SU-DHL-6 (cell line): ENCODE data around the gene CYLD.

Experiments
- EZH2phosphoT487 ChIP-seq: fragments of 200-600 bp; sonication (generic), shearing (Covaris generic); conservative IDR thresholded peaks from 2 replicates; pipeline ENCODE4 v1.6.1; 2018; ENCODE audit warnings: mild to moderate bottlenecking, antibody characterized with exemption, low read length, moderate library complexity, mixed read lengths
- TF ChIP-seq, protein P1 (sequence below): fragments of 200-600 bp; sonication (generic); IDR thresholded peaks from one replicate; pipeline ENCODE4 v1.5.1; 2017; ENCODE audit warnings: antibody characterized with exemption, mild to moderate bottlenecking, low read length, moderate library complexity; ENCODE audit not compliant: insufficient read depth, poor library complexity, severe bottlenecking

DNA sequence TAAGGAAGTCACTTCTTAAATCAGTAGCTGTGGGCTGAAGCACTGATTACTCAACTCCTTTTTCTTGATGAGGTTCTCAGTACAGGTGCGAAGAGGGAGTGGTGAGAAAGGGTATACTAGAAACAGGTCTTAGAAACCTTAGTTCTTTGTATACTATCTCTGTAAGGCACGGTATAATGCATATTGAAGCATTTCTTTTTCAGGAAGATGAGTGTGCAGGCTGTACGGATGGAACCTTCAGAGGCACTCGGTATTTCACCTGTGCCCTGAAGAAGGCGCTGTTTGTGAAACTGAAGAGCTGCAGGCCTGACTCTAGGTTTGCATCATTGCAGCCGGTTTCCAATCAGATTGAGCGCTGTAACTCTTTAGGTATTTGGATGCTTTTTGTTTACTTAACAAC, 39.2 kb downstream of the CYLD start:
- TF ChIP-seq, protein P1, sequence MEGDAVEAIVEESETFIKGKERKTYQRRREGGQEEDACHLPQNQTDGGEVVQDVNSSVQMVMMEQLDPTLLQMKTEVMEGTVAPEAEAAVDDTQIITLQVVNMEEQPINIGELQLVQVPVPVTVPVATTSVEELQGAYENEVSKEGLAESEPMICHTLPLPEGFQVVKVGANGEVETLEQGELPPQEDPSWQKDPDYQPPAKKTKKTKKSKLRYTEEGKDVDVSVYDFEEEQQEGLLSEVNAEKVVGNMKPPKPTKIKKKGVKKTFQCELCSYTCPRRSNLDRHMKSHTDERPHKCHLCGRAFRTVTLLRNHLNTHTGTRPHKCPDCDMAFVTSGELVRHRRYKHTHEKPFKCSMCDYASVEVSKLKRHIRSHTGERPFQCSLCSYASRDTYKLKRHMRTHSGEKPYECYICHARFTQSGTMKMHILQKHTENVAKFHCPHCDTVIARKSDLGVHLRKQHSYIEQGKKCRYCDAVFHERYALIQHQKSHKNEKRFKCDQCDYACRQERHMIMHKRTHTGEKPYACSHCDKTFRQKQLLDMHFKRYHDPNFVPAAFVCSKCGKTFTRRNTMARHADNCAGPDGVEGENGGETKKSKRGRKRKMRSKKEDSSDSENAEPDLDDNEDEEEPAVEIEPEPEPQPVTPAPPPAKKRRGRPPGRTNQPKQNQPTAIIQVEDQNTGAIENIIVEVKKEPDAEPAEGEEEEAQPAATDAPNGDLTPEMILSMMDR: no peak
- no peak for TF ChIP-seq EZH2phosphoT487
